ENCODE measurements around the gene DCAF7.

DCAF7 gene

GRCh38 chr17:63505341-63505740 is 44.9 kb upstream of the DCAF7 start:
- Histone ChIP-seq H3K9me3 (ENCODE audit: insufficient read depth, low read depth, low read length) (peaks cover 10% of the 10 kb centered on the region), H3K4me2 (ENCODE audit: low read length) (no peak overlapping the region), H4K8ac (ENCODE audit: low read depth, low read length) (no peak overlapping the region), H3K27me3 (ENCODE audit: insufficient read depth, low read length) (no peaks in the 10 kb centered on the region), H3K23ac (ENCODE audit: low read length) (no peak overlapping the region), H2BK5ac (ENCODE audit: low read depth, low read length, poor library complexity) (no peak overlapping the region), H2BK120ac (ENCODE audit: insufficient read depth, low read length, poor library complexity) (no peak overlapping the region), H4K91ac (ENCODE audit: low read depth, low read length) (no peak overlapping the region), H2AK5ac (ENCODE audit: low read length) (no peak overlapping the region), H3K27ac (ENCODE audit: low read depth, low read length) (no peak overlapping the region), H3K4me1 (ENCODE audit: control insufficient read depth in 1 of 2, insufficient read depth in 2 of 2, low read length in 2 of 2) (no peaks in the 10 kb centered on the region), H3K4me3 (ENCODE audit: low read depth, low read length) (no peak overlapping the region), H3K18ac (ENCODE audit: low read length) (no peak overlapping the region), H3K4ac (ENCODE audit: low read depth, low read length) (no peak overlapping the region), H3K79me2 (ENCODE audit: control insufficient read depth, insufficient read depth, low read length, poor library complexity) (no peaks in the 10 kb centered on the region), H4K12ac (ENCODE audit: low read depth, low read length) (no peak overlapping the region), H2BK12ac (ENCODE audit: low read length) (no peak overlapping the region), H3K36me3 (ENCODE audit: control insufficient read depth in 1 of 2, insufficient read depth in 2 of 2, low read length in 2 of 2) (no peaks in the 10 kb centered on the region), H3K14ac (ENCODE audit: low read length) (no peak overlapping the region), H3K9ac (ENCODE audit: low read length) (no peak overlapping the region), H2AFZ (ENCODE audit: insufficient read depth, low read length, poor library complexity) (no peak overlapping the region), H3K79me1 (ENCODE audit: low read length) (no peaks in the 10 kb centered on the region)
- DNase-seq, result no peak
- no CpG with 5 or more reads among the region's 9 CpGs for WGBS (ENCODE audit: extremely low coverage, insufficient coverage, insufficient read length)

- Histone ChIP-seq H3K79me2 (ENCODE audit: control insufficient read depth, insufficient read depth, low read length, poor library complexity) (no peaks in the 10 kb centered on the region), H3K4me1 (ENCODE audit: control insufficient read depth in 1 of 2, insufficient read depth in 2 of 2, low read length in 2 of 2) (no peaks in the 10 kb centered on the region), H3K79me1 (ENCODE audit: low read length) (no peaks in the 10 kb centered on the region), H4K91ac (ENCODE audit: low read depth, low read length) (no peak overlapping the region), H2AFZ (ENCODE audit: insufficient read depth, low read length, poor library complexity) (no peak overlapping the region), H2AK5ac (ENCODE audit: low read length) (no peak overlapping the region), H3K18ac (ENCODE audit: low read length) (no peak overlapping the region), H3K4me2 (ENCODE audit: low read length) (no peak overlapping the region), H3K4me3 (ENCODE audit: low read depth, low read length) (no peak overlapping the region), H3K9me3 (ENCODE audit: insufficient read depth, low read depth, low read length) (peaks cover 10% of the 10 kb centered on the region), H3K23ac (ENCODE audit: low read length) (no peak overlapping the region), H2BK12ac (ENCODE audit: low read length) (no peak overlapping the region), H3K27me3 (ENCODE audit: insufficient read depth, low read length) (no peaks in the 10 kb centered on the region), H3K4ac (ENCODE audit: low read depth, low read length) (no peak overlapping the region), H3K14ac (ENCODE audit: low read length) (no peak overlapping the region), H4K12ac (ENCODE audit: low read depth, low read length) (no peak overlapping the region), H2BK120ac (ENCODE audit: insufficient read depth, low read length, poor library complexity) (no peak overlapping the region), H3K9ac (ENCODE audit: low read length) (no peak overlapping the region), H3K27ac (ENCODE audit: low read depth, low read length) (no peak overlapping the region), H4K8ac (ENCODE audit: low read depth, low read length) (no peak overlapping the region), H3K36me3 (ENCODE audit: control insufficient read depth in 1 of 2, insufficient read depth in 2 of 2, low read length in 2 of 2) (no peaks in the 10 kb centered on the region), H2BK5ac (ENCODE audit: low read depth, low read length, poor library complexity) (no peak overlapping the region)
- no peak for DNase-seq
- WGBS (ENCODE audit: extremely low coverage, insufficient coverage, insufficient read length), result no CpG with 5 or more reads among the region's 3 CpGs
These were observed 43.6 kb upstream of the DCAF7 start for GRCh38 chr17:63506627-63507026.

GRCh38 chr17:63511331-63511730 is 38.9 kb upstream of the DCAF7 start:
- no CpG with 5 or more reads among the region's 8 CpGs for WGBS (ENCODE audit: extremely low coverage, insufficient coverage, insufficient read length)
- no peak overlapping the region for H3K27ac ChIP-seq (ENCODE audit: low read depth, low read length)
- no peak overlapping the region for H2BK120ac ChIP-seq (ENCODE audit: insufficient read depth, low read length, poor library complexity)
- H3K79me2 ChIP-seq (ENCODE audit: control insufficient read depth, insufficient read depth, low read length, poor library complexity), result no peaks in the 10 kb centered on the region
- no peak overlapping the region for H2BK12ac ChIP-seq (ENCODE audit: low read length)
- H4K8ac ChIP-seq (ENCODE audit: low read depth, low read length), result no peak overlapping the region
- no peak overlapping the region for H2AFZ ChIP-seq (ENCODE audit: insufficient read depth, low read length, poor library complexity)
- no peak for DNase-seq
- no peak overlapping the region for H3K18ac ChIP-seq (ENCODE audit: low read length)
- H3K4ac ChIP-seq (ENCODE audit: low read depth, low read length), result no peak overlapping the region
- H3K23ac ChIP-seq (ENCODE audit: low read length), result no peak overlapping the region
- peaks cover 5% of the 10 kb centered on the region for H3K9me3 ChIP-seq (ENCODE audit: insufficient read depth, low read depth, low read length)
- no peaks in the 10 kb centered on the region for H3K36me3 ChIP-seq (ENCODE audit: control insufficient read depth in 1 of 2, insufficient read depth in 2 of 2, low read length in 2 of 2)
- no peak overlapping the region for H3K9ac ChIP-seq (ENCODE audit: low read length)
- H3K4me2 ChIP-seq (ENCODE audit: low read length), result no peak overlapping the region
- H3K79me1 ChIP-seq (ENCODE audit: low read length), result no peaks in the 10 kb centered on the region
- no peak overlapping the region for H4K12ac ChIP-seq (ENCODE audit: low read depth, low read length)
- H3K4me3 ChIP-seq (ENCODE audit: low read depth, low read length), result no peak overlapping the region
- H2AK5ac ChIP-seq (ENCODE audit: low read length), result no peak overlapping the region
- H3K27me3 ChIP-seq (ENCODE audit: insufficient read depth, low read length), result no peaks in the 10 kb centered on the region
- H3K14ac ChIP-seq (ENCODE audit: low read length), result no peak overlapping the region
- no peak overlapping the region for H4K91ac ChIP-seq (ENCODE audit: low read depth, low read length)
- H2BK5ac ChIP-seq (ENCODE audit: low read depth, low read length, poor library complexity), result no peak overlapping the region
- no peaks in the 10 kb centered on the region for H3K4me1 ChIP-seq (ENCODE audit: control insufficient read depth in 1 of 2, insufficient read depth in 2 of 2, low read length in 2 of 2)

- Histone ChIP-seq H4K12ac (ENCODE audit: low read depth, low read length) (no peak overlapping the region), H4K8ac (ENCODE audit: low read depth, low read length) (no peak overlapping the region), H2BK5ac (ENCODE audit: low read depth, low read length, poor library complexity) (no peak overlapping the region), H3K27ac (ENCODE audit: low read depth, low read length) (no peak overlapping the region), H3K36me3 (ENCODE audit: control insufficient read depth in 1 of 2, insufficient read depth in 2 of 2, low read length in 2 of 2) (no peaks in the 10 kb centered on the region), H3K27me3 (ENCODE audit: insufficient read depth, low read length) (no peaks in the 10 kb centered on the region), H2BK12ac (ENCODE audit: low read length) (no peak overlapping the region), H3K23ac (ENCODE audit: low read length) (no peak overlapping the region), H3K14ac (ENCODE audit: low read length) (no peak overlapping the region), H3K9me3 (ENCODE audit: insufficient read depth, low read depth, low read length) (peaks cover 5% of the 10 kb centered on the region), H3K18ac (ENCODE audit: low read length) (no peak overlapping the region), H3K4me3 (ENCODE audit: low read depth, low read length) (no peak overlapping the region), H2AFZ (ENCODE audit: insufficient read depth, low read length, poor library complexity) (no peak overlapping the region), H4K91ac (ENCODE audit: low read depth, low read length) (no peak overlapping the region), H3K9ac (ENCODE audit: low read length) (no peak overlapping the region), H3K79me1 (ENCODE audit: low read length) (no peaks in the 10 kb centered on the region), H3K4ac (ENCODE audit: low read depth, low read length) (no peak overlapping the region), H2AK5ac (ENCODE audit: low read length) (no peak overlapping the region), H3K79me2 (ENCODE audit: control insufficient read depth, insufficient read depth, low read length, poor library complexity) (no peaks in the 10 kb centered on the region), H2BK120ac (ENCODE audit: insufficient read depth, low read length, poor library complexity) (no peak overlapping the region), H3K4me2 (ENCODE audit: low read length) (no peak overlapping the region), H3K4me1 (ENCODE audit: control insufficient read depth in 1 of 2, insufficient read depth in 2 of 2, low read length in 2 of 2) (no peaks in the 10 kb centered on the region)
- no peak for DNase-seq
- WGBS (ENCODE audit: extremely low coverage, insufficient coverage, insufficient read length), result no CpG with 5 or more reads among the region's 3 CpGs
These were observed 37.9 kb upstream of the DCAF7 start for GRCh38 chr17:63512388-63512787.
